Kidney epithelial cell (primary cell): ENCODE measurements around the gene NRF1. TPM values are rescaled to one million over a fixed set of nuclear protein-coding genes. Genes with fewer than 3 reads are reported as not detected.

Source experiments
- DNase-seq: peaks from one replicate; pipeline ENCODE4 v3.0.0-alpha.2; 2010; ENCODE audit warnings: low read depth
- H3K27me3 ChIP-seq: 2 replicates; pipeline ENCODE4 v1.6.0; 2011; ENCODE audit warnings: low read length; ENCODE audit not compliant: control insufficient read depth, insufficient read depth
- H3K36me3 ChIP-seq: 2 replicates; pipeline ENCODE4 v1.5.1; 2011; ENCODE audit warnings: low read length; ENCODE audit not compliant: control insufficient read depth, insufficient read depth
- H3K4me3 ChIP-seq: 2 replicates; pipeline ENCODE4 v1.5.1; 2011; ENCODE audit warnings: low read depth, mild to moderate bottlenecking, control low read depth, low read length
- CTCF ChIP-seq: IDR thresholded peaks from 2 replicates; pipeline ENCODE4 v1.5.1; 2011; ENCODE audit warnings: mild to moderate bottlenecking, moderate library complexity, low read length, control low read depth, inconsistent platforms; ENCODE audit not compliant: insufficient read depth, poor library complexity, severe bottlenecking
- total RNA-seq: library from RNA; depleted of rRNA; stranded (reverse); fragments of >200 nt; gene quantifications from 2 replicates; pipeline ENCODE4 v1.2.3, GENCODE V29; 2015

The NRF1 gene
- total RNA-seq, 1 donor from 2014 or later: 9.3 TPM

- no peaks in the 10 kb centered on the region for H3K27me3 ChIP-seq
- no peak for DNase-seq
- TF ChIP-seq CTCF: no peak
- no peak overlapping the region for H3K4me3 ChIP-seq
- no peaks in the 10 kb centered on the region for H3K36me3 ChIP-seq
Observed at GRCh38 chr7:129714514-129715063, 103.1 kb downstream of the NRF1 start.

- no peaks in the 10 kb centered on the region for H3K36me3 ChIP-seq
- H3K4me3 ChIP-seq: no peak overlapping the region
- no peak for DNase-seq
- TF ChIP-seq CTCF: no peak
- no peaks in the 10 kb centered on the region for H3K27me3 ChIP-seq
Observed at GRCh38 chr7:129719980-129720732, 108.6 kb downstream of the NRF1 start.

GRCh38 chr7:129721068-129721467, 109.5 kb downstream of the NRF1 start:
- no peaks in the 10 kb centered on the region for H3K27me3 ChIP-seq
- no peak for TF ChIP-seq CTCF
- no peak for DNase-seq
- no peak overlapping the region for H3K4me3 ChIP-seq
- no peaks in the 10 kb centered on the region for H3K36me3 ChIP-seq

- no peak for TF ChIP-seq CTCF
- H3K4me3 ChIP-seq: no peak overlapping the region
- DNase-seq: no peak
- H3K27me3 ChIP-seq: no peaks in the 10 kb centered on the region
- H3K36me3 ChIP-seq: no peaks in the 10 kb centered on the region
Observed at GRCh38 chr7:129723679-129724078, 112.2 kb downstream of the NRF1 start.

- Histone ChIP-seq H3K27me3 (no peaks in the 10 kb centered on the region), H3K36me3 (no peaks in the 10 kb centered on the region), H3K4me3 (no peak overlapping the region)
- TF ChIP-seq CTCF: no peak
- no peak for DNase-seq
Observed at GRCh38 chr7:129724796-129725195, 113.3 kb downstream of the NRF1 start.
